NCI-H2227 (cell line): ENCODE results near the gene DMD.
"Not testable (repeated sequence)": the region's sequence is repeated elsewhere in the genome, so short reads cannot be mapped to it uniquely, and the experiment has no call there.

Experiments used
- DNase-seq: peaks from one replicate; lab custom pipeline; 2025; ENCODE audit not compliant: unreplicated experiment; lab: John Stamatoyannopoulos, UW

DMD gene

GRCh38 chrX:32644476-32645245 lies 566.7 kb downstream of the DMD start:
- DNase-seq: no peak

- DNase-seq: no peak
These were observed 569.1 kb downstream of the DMD start for GRCh38 chrX:32642283-32642682.

GRCh38 chrX:32618154-32618553 lies 593.2 kb downstream of the DMD start:
- no peak for DNase-seq

- DNase-seq: no peak
These were observed 596.6 kb downstream of the DMD start for GRCh38 chrX:32614707-32615106.

DNA sequence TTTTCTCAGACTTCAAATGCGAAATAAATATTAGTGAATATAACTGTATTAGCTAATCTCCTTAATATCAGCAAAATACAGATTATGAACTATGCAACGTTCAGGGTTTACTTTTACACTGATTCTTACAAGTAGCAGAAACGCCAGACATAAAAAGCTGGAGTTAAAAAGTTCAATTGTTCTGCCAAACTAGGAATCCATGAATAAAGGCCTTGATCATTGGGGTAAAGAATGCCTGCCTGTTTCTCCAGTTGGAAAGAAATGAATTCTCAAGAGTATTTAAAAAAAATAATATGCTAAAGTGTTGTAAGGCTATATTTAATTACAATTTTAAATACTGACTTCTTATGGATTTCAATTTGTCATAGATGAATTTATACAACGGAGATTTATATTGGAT lies 612.2 kb downstream of the DMD start:
- no peak for DNase-seq

DNA sequence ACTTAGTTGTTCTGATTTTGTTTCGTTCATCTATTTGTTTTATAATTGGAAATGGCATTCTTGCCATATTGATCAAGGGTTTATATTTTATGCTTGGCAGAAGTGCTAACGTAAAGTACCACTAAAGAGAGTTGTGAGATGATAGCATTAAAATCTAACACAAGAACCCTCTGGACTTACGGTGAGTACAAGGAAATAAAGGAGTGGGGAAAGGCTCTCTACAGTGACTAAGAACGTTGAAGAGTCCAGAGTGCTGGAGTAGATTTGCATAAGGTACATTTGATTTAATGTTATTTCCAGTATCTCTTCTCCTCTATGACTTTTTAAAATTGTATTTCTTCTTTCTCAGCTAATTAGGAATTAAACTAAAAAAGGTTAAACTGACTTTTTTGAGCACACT lies 612.6 kb downstream of the DMD start:
- DNase-seq: no peak

GRCh38 chrX:32597777-32598176 lies 613.6 kb downstream of the DMD start:
- no peak for DNase-seq

- no peak for DNase-seq
These were observed 618.6 kb downstream of the DMD start for GRCh38 chrX:32592786-32593185.

DNA sequence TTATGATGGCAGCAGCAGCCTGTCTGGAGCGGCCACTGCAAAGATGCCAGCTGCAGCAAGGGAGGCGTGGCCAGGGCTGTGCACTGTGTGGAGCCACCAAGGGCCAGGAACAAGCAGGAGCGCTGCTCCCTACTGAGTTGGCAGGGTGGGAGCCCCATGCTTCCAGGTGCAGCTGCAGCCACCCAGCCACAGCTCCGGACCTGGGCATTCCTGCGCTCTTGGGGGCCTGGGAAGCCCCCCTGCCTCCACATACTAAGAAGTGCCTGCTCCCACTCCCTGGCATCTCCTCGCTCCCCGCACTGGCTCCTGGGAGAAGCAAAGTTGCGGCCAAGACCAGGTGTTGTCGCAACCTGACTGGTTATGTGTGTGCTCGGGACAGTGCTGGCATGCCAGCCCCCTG lies 619.8 kb downstream of the DMD start:
- DNase-seq: no peak

- DNase-seq: no peak
These were observed 628.6 kb downstream of the DMD start for GRCh38 chrX:32582729-32583128.

GRCh38 chrX:32576885-32577284 lies 634.5 kb downstream of the DMD start:
- DNase-seq: no peak

GRCh38 chrX:32572644-32573043 lies 638.7 kb downstream of the DMD start:
- DNase-seq: no peak

- DNase-seq: no peak
These were observed 639.8 kb downstream of the DMD start for GRCh38 chrX:32571579-32571978.

DNA sequence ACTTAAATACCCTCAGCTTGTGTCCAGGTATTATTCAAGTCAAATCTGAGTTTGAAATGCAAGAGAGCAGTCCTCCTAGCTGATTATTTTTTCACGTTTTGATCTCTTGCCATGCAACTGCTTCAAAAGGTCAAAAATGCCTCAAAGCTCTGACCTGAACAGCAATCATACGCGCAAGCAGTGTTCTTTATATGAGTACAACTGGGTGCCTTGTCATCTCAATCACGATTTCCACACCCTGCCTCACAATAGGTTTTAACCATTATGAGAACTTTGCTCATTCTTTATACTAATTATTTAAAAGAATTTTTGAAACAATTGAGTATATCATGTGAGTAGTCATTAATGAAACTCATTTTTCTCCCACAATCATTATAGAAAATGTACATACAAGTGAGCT lies 649.1 kb downstream of the DMD start:
- no peak for DNase-seq

- DNase-seq: no peak
These were observed 666.2 kb downstream of the DMD start for GRCh38 chrX:32545101-32545500.

- no peak for DNase-seq
These were observed 672.8 kb downstream of the DMD start for GRCh38 chrX:32538554-32538953.

GRCh38 chrX:32533848-32534247 lies 677.5 kb downstream of the DMD start:
- DNase-seq: no peak

DNA sequence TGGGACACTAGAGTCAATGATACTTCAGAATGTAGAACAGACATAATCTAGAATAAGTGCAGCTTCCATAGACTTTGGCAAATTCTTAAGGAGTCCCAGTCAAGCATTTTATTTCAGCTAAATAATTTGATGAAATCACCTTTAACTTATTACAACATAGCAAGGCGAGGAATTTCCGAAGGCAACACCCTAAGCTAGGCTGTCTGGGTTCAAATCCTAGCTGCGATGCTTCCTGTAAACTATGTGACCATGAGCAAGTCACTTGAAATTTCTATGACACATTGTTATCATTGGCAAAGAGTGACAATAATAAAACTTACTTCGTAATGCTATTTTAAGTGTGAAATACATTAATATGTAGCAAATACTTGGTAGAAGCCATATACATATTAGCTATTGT lies 679.1 kb downstream of the DMD start:
- no peak for DNase-seq

- no peak for DNase-seq
These were observed 680.4 kb downstream of the DMD start for GRCh38 chrX:32530802-32531403.

DNA sequence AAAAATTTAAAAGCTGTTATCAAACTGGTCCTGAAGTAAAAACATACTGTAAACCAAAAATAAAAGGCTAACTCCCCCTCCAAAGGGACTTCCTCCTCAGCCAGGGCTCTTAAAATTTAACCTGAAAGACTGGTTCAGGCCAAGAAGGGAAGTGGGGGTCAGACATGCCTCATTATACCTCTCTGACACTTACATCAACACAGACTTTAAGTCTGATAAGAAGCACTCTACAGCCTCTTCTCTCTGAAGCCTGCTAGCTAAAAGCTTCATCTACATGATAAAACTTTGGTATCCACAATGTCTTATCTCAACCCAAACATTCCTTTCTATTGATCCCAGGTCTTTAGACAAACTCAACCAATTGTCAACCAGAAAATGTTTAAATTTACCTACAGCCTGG lies 682.9 kb downstream of the DMD start:
- not testable (repeated sequence) for DNase-seq

- no peak for DNase-seq
These were observed 686.1 kb downstream of the DMD start for GRCh38 chrX:32525234-32525633.

DNA sequence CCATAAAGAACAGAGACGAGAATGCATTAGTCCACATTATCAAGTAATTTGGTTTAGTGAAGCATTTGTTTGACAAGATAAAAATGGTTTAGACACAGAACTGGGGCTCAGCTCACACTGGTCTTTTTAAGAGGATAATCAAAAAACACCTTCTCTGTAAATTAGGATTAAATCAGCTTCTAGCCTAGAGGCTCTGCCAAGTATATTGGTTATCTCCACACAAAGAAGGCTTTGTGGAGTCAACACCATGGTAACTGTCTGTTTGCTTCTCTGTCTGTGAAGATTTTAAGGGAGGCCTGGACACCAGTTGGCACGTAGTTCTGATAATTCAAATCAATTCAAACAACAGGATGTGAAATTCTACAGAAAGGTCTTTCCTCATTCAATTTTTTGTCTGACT lies 687.0 kb downstream of the DMD start:
- no peak for DNase-seq

DNA sequence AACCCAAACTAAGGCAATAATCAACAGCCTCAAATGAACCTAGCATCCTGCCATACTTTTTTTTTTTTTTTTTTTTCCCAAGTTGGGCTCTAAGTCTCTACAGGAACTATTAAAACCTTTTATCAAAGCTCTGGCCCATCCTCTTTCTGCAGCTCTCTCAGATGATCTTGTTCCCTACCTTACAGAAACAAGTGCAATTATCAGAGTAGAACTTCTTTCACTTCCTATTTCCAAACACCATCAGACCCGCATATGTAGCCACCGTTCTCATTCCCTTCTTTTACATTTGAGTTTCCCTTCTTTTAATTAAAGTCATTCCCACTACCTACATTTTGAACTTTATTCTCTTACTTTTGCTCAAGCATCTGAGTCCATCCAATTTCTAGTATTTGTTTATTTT lies 690.6 kb downstream of the DMD start:
- no peak for DNase-seq
